Activated CD4-positive, alpha-beta T cell treated with anti-CD3 and anti-CD28 coated beads, Interleukin-2, Interleukin-6, amounts not matched to agents 100 ng/mL and 50 ng/mL, durations not matched to agents 16 hours and 8 hours (primary cell): ENCODE measurements around the gene JUND.

Experiments
- DNase-seq: peaks from one replicate; pipeline ENCODE4 v3.0.0-alpha.2; 2020

Gene JUND

GRCh38 chr19:18289471-18290301 is 8.3 kb upstream of the JUND start:
- DNase-seq, result no peak

- DNase-seq, result no peak
Measured at GRCh38 chr19:18287836-18288772, 6.7 kb upstream of the JUND start.

- no peak for DNase-seq
Measured at GRCh38 chr19:18286973-18287635, 5.7 kb upstream of the JUND start.

- peak; percentile 60 for DNase-seq
Measured at GRCh38 chr19:18284712-18285360, 3.4 kb upstream of the JUND start.

- no peak for DNase-seq
Measured at GRCh38 chr19:18283338-18283737, 1.9 kb upstream of the JUND start.

GRCh38 chr19:18282788-18283141 is 1.3 kb upstream of the JUND start:
- peak; percentile 67 for DNase-seq

GRCh38 chr19:18282021-18282787 is 782 bp upstream of the JUND start:
- peak; percentile 51 for DNase-seq

- DNase-seq, result peak; percentile 86
Measured at GRCh38 chr19:18280247-18281081, 958 bp downstream of the JUND start.

- DNase-seq, result peak; percentile 96
Measured at GRCh38 chr19:18279516-18280246, 1.7 kb downstream of the JUND start.

GRCh38 chr19:18279266-18279515 is 2.2 kb downstream of the JUND start:
- DNase-seq, result no peak

- peak; percentile 63 for DNase-seq
Measured at GRCh38 chr19:18278521-18279265, 2.7 kb downstream of the JUND start.

- DNase-seq, result no peak
Measured at GRCh38 chr19:18274781-18275356, 6.6 kb downstream of the JUND start.

- peak; percentile 39 for DNase-seq
Measured at GRCh38 chr19:18274219-18274780, 7.1 kb downstream of the JUND start, which contains the start of gene IQCN. TSS of gene IQCN (minus strand) at chr19:18274452. CDS start at chr19:18269478, 4,974 bp downstream.

- DNase-seq, result no peak
Measured at GRCh38 chr19:18273561-18274218, 7.7 kb downstream of the JUND start.

GRCh38 chr19:18271433-18271841 is 10.0 kb downstream of the JUND start:
- no peak for DNase-seq

GRCh38 chr19:18270326-18270725 is 11.1 kb downstream of the JUND start:
- DNase-seq, result no peak

GRCh38 chr19:18269070-18269723 is 12.2 kb downstream of the JUND start:
- DNase-seq, result no peak
